Measurements from ENCODE around the gene EIF3L.

DNA sequence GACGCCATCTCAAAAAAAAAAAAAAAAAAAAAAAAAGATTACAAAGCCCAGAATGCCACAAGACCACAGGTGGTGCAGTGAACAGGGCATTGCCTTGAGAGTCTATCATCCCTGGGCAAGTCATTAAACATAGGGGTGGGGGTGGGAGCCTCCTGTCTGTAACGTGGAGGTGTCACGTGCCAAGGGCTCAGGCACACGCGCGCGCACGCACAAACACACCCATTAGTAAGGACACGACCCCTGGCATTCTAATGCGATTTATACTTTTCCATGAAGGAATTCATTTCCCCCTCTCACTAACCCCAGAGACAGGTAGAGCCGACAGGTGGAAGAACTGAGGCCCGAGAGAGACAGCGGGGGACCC is 47.3 kb upstream of the EIF3L start:
- TF ChIP-seq POLR2A (IDR thresholded peaks at IDR 0.05) (no peak), POLR2AphosphoS5 (IDR thresholded peaks at IDR 0.05) (no peak)

Measured in gastroesophageal sphincter (tissue), 2 donors.